Measurements from ENCODE around the gene TMEM235.
A peak's percentile ranks its signal among the peaks of the same experiment; 100 is the strongest.

The TMEM235 gene

DNA sequence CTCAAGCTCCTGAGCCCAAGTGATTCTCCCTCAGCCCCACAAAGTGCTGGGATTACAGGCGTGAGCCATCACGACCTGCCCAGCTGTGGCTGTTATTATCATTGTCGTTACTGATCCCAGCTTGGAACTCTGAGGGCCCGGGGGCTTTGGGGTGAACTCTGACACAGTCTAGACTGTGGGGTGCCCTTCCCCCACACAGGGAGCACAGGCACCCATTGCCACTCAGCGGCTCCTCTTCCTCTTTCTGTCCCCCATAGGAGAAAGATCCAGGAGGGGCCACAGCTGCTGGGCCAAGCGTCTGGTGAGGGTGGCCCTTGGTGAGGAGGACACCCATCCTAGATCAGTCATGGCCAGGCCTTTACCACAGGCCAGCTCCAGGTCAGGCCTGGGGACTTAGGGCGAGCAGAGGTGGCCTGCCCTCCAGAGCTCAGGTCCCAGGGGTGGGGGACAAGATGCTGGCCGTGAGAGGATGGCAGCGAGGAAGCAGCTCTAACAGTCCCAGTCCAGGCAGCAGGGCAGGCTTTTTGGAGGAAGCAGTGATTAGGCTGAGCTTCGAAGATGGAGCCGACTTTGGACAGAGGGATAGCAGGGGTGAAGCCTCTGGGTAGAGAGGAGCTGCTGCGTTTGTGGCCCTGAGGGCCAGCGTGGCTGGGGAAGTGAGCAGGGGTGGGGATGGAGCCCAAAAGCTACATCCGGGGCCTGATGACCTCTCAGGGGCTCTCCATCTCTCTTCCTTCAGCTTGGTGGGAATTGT is 24.7 kb downstream of the TMEM235 start:
- Histone ChIP-seq H3K36me3 (no peaks in the 10 kb centered on the region), H3K9me3 (no peaks in the 10 kb centered on the region), H3K4me1 (peaks cover 47% of the 10 kb centered on the region), H3K27me3 (no peaks in the 10 kb centered on the region), H3K4me3 (ENCODE audit: low read depth, low read length) (no peak overlapping the region)
- TF ChIP-seq, protein P1, sequence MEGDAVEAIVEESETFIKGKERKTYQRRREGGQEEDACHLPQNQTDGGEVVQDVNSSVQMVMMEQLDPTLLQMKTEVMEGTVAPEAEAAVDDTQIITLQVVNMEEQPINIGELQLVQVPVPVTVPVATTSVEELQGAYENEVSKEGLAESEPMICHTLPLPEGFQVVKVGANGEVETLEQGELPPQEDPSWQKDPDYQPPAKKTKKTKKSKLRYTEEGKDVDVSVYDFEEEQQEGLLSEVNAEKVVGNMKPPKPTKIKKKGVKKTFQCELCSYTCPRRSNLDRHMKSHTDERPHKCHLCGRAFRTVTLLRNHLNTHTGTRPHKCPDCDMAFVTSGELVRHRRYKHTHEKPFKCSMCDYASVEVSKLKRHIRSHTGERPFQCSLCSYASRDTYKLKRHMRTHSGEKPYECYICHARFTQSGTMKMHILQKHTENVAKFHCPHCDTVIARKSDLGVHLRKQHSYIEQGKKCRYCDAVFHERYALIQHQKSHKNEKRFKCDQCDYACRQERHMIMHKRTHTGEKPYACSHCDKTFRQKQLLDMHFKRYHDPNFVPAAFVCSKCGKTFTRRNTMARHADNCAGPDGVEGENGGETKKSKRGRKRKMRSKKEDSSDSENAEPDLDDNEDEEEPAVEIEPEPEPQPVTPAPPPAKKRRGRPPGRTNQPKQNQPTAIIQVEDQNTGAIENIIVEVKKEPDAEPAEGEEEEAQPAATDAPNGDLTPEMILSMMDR (IDR thresholded peaks at IDR 0.05; ENCODE audit: low read depth, low read length) = no peak
- DNase-seq = no peak

DNA sequence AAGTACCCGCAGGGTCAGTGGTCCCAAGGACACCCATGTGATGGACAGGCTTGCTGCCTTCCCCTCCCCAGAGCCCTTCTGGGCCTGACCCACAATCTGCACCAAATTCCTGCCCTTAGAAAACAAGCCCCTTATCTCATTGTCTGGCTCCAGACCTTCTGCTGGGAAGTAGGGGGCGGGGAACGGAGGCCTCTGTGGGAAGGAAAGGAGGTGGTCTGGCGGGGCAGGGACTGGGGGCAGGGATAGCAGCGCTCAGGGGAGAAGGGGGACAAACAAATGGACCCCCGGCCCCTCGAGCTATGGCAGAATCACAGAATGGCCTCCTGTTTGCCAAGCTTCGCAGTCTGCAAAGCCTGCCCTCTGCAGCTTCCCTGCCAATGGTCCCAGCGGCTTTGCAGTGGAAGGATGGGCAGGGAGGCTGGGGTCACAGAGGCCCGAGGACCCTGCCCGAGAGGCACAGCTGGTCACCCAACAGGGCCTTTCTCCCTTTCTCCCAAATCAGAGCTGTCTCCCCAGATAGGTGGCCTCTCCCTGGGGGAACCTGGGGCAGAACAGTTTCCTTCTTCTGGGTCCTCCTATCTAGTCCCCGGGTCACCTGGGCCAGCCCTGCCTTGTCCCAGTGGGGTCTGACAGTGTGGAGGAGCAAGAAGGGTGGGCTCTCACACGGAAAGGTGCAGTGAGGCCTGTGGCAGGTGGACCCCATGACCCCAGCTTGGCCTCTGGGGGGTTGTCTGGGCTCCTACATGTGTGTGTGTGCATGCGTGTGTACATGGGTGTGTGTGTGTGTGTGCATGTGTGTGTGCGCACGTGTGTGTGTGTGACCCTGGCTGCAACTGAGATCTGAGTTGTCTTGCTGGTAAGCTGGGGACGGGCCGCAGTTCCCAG is 25.5 kb downstream of the TMEM235 start:
- H3K4me1 ChIP-seq = peaks cover 42% of the 10 kb centered on the region
- TF ChIP-seq, protein P1 (IDR thresholded peaks at IDR 0.05; ENCODE audit: low read depth, low read length) = no peak
- H3K27me3 ChIP-seq = no peaks in the 10 kb centered on the region
- H3K4me3 ChIP-seq (ENCODE audit: low read depth, low read length) = no peak overlapping the region
- no peaks in the 10 kb centered on the region for H3K9me3 ChIP-seq
- DNase-seq = peak; percentile 79
- no peaks in the 10 kb centered on the region for H3K36me3 ChIP-seq

DNA sequence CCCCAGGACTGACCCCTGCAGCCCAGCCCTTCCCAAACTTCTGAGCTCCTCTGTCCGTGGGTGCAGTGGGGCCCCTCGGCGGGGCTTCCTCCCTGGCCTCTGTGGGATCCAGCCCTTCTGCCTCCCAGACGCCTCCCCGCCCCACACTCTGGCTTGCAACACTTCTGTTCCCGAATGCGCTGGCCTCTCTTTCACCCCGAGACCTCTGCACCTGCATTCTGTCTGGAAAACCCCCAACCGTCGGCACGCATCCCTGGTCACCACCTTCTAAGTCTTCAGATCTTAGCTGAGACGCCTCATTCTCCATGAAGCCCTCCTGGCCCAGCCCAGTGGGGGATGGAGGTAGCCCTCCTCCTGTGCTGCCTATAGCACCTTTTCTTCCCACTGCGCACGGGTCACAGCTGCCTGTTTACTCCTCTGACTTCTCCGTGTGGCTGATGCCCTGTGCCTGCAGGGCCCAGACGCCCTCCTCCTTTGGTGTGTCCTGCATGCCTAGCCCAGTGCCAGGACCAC is 26.4 kb downstream of the TMEM235 start:
- TF ChIP-seq, protein P1 (IDR thresholded peaks at IDR 0.05; ENCODE audit: low read depth, low read length) = no peak
- H3K4me1 ChIP-seq = peaks cover 43% of the 10 kb centered on the region
- no peaks in the 10 kb centered on the region for H3K27me3 ChIP-seq
- peak; percentile 49 for DNase-seq
- H3K36me3 ChIP-seq = no peaks in the 10 kb centered on the region
- H3K9me3 ChIP-seq = no peaks in the 10 kb centered on the region
- peak overlapping the region; percentile 14; the same call in 1 of the 2 replicates for H3K4me3 ChIP-seq (ENCODE audit: low read depth, low read length)

DNA sequence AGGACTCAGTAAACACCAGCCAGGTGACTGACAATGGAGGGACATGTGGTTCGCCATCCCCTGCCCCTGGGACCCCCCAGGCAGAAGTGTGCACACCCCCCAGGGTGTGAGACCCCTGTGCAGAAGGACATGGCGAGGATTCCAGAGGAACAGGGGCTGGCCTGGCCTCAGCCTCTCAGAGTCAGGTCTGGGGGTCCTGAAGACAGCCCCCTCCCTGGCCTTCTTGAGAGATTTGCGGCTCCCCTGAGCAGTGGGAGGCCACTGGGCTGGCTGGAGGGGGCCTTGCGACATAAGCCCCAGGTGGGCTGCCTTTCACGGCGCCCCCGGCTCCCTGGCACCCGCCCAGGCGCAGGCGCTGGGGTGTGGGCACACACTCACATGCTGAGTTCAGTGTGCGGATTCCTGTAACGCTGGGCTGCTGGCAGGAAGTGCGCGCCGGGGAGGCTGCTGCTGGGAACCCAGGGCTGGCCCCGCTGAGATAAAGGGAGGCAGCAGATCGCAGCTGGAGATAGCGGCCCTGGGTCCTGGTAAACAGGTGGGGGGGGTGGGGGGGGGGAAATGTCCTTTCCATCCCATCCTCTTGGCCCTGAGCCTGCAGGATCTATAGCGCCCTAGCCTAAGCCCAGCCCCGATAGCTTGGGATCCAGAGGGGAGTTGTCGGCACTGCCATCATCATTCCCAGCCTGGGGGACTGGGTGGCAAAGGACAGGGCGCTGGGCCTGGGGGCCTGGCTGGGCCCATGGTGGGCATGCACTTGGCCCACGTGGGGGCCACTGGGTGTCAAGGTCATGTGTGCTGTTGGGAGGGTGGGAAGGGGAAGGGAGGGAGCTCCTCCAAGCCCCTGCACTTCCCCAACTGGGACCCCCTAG is 27.1 kb downstream of the TMEM235 start:
- peaks cover 50% of the 10 kb centered on the region for H3K4me1 ChIP-seq
- TF ChIP-seq, protein P1 (IDR thresholded peaks at IDR 0.05; ENCODE audit: low read depth, low read length) = no peak
- no peaks in the 10 kb centered on the region for H3K36me3 ChIP-seq
- H3K27me3 ChIP-seq = no peaks in the 10 kb centered on the region
- peak; percentile 89 for DNase-seq
- peak overlapping the region; percentile 14; the same call in 1 of the 2 replicates for H3K4me3 ChIP-seq (ENCODE audit: low read depth, low read length)
- no peaks in the 10 kb centered on the region for H3K9me3 ChIP-seq

DNA sequence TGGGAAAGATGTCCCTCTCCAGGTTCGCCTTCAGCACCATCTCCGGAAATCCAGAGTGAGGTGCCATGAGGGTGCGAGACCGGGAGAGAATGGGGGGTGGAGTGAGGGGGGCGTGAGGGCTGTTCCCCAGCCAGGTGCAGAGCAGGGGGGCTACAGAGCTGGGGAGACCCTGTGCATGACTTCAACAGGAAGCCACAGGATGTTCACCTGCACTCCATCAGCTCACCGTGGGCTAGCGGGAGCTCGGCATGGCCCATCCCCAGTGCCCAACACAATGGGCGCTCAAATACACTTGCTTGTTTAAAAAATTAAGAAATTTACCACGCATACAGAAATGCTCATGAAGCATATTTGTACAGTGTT is 27.7 kb downstream of the TMEM235 start:
- Histone ChIP-seq H3K27me3 (no peaks in the 10 kb centered on the region), H3K4me3 (ENCODE audit: low read depth, low read length) (no peak overlapping the region), H3K4me1 (peaks cover 52% of the 10 kb centered on the region), H3K36me3 (no peaks in the 10 kb centered on the region), H3K9me3 (no peaks in the 10 kb centered on the region)
- DNase-seq = no peak
- TF ChIP-seq, protein P1 (IDR thresholded peaks at IDR 0.05; ENCODE audit: low read depth, low read length) = no peak

All from BE2C (cell line).